SK-N-SH treated with all-trans-retinoic acid at 6 μM for 48 hours (cell line): ENCODE data around the gene DAGLA.
A peak's percentile ranks its signal among the peaks of the same experiment; 100 is the strongest.

Source experiments
- ATAC-seq: fragments of 200-7000 bp; cut with Tn5 transposase; 3 replicates; pipeline ENCODE4 v1.9.1; 2020; ENCODE audit warnings: mild to moderate bottlenecking, moderate library complexity
- ARNTL ChIP-seq: fragments of 450-650 bp; formaldehyde crosslinking; IDR thresholded peaks from 2 replicates; pipeline ENCODE4 v1.5.0; 2020; ENCODE audit warnings: low read depth, mild to moderate bottlenecking, moderate library complexity, borderline replicate concordance
- BACH2 ChIP-seq: fragments of 250-450 bp; sonication (Bioruptor Pico); IDR thresholded peaks from 2 replicates; pipeline ENCODE4 v1.9.0; 2021; ENCODE audit warnings: mild to moderate bottlenecking, borderline replicate concordance
- CREB5 ChIP-seq: fragments of 250-450 bp; sonication (Bioruptor Pico); IDR thresholded peaks from 2 replicates; pipeline ENCODE4 v1.5.1; 2020; ENCODE audit warnings: low read depth, mild to moderate bottlenecking, moderate library complexity
- CSDC2 ChIP-seq: fragments of 250-450 bp; sonication (Bioruptor Pico); IDR thresholded peaks from 2 replicates; pipeline ENCODE4 v1.5.0; 2020; ENCODE audit warnings: mild to moderate bottlenecking, moderate library complexity
- CSRNP3 ChIP-seq: fragments of 250-450 bp; sonication (Bioruptor Pico); IDR thresholded peaks from 2 replicates; pipeline ENCODE4 v1.5.1; 2021; ENCODE audit warnings: mild to moderate bottlenecking, moderate library complexity
- GLIS3 ChIP-seq: fragments of 250-450 bp; sonication (Bioruptor Pico); IDR thresholded peaks from 2 replicates; pipeline ENCODE4 v1.5.0; 2020; ENCODE audit warnings: mild to moderate bottlenecking, moderate library complexity
- OSR1 ChIP-seq: fragments of 250-450 bp; sonication (Bioruptor Pico); IDR thresholded peaks from 2 replicates; pipeline ENCODE4 v1.8.0; 2022; ENCODE audit warnings: moderate library complexity, mild to moderate bottlenecking, inconsistent platforms
- PATZ1 ChIP-seq: fragments of 250-450 bp; sonication (Bioruptor Pico); IDR thresholded peaks from 2 replicates; pipeline ENCODE4 v1.8.0; 2020; ENCODE audit warnings: mild to moderate bottlenecking, moderate library complexity, borderline replicate concordance
- POU6F1 ChIP-seq: fragments of 250-450 bp; sonication (Bioruptor Pico); IDR thresholded peaks from 2 replicates; pipeline ENCODE4 v1.8.0; 2021; ENCODE audit warnings: low read depth, mild to moderate bottlenecking, moderate library complexity, borderline replicate concordance
- PPARA ChIP-seq: fragments of 250-450 bp; sonication (Bioruptor Pico); IDR thresholded peaks from 2 replicates; pipeline ENCODE4 v1.5.0; 2020; ENCODE audit warnings: mild to moderate bottlenecking, borderline replicate concordance
- RARB ChIP-seq: fragments of 250-450 bp; sonication (Bioruptor Pico); IDR thresholded peaks from 2 replicates; pipeline ENCODE4 v1.8.0; 2021; ENCODE audit warnings: mild to moderate bottlenecking, moderate library complexity
- TCF4 ChIP-seq: fragments of 250-450 bp; sonication (Bioruptor Pico); IDR thresholded peaks from 2 replicates; pipeline ENCODE4 v1.8.0; 2021; ENCODE audit warnings: mild to moderate bottlenecking, moderate library complexity, borderline replicate concordance
- TSHZ2 ChIP-seq: fragments of 250-450 bp; sonication (Bioruptor Pico); IDR thresholded peaks from 2 replicates; pipeline ENCODE4 v1.5.0; 2020; ENCODE audit warnings: mild to moderate bottlenecking, moderate library complexity
- ZC3H10 ChIP-seq: fragments of 250-450 bp; sonication (Bioruptor Pico); IDR thresholded peaks from 2 replicates; pipeline ENCODE4 v1.5.1; 2021; ENCODE audit warnings: mild to moderate bottlenecking, moderate library complexity
- ZNF70 ChIP-seq: fragments of 450-650 bp; formaldehyde crosslinking; IDR thresholded peaks from 2 replicates; pipeline ENCODE4 v1.5.0; 2020; ENCODE audit warnings: mild to moderate bottlenecking, moderate library complexity

The DAGLA gene

GRCh38 chr11:61771195-61771894 is 91.2 kb downstream of the DAGLA start:
- ATAC-seq = no peak
- no peak for TF ChIP-seq GLIS3 (CRISPR knock-in tag)
- no peak for TF ChIP-seq POU6F1
- no peak for TF ChIP-seq ZC3H10
- no peak for TF ChIP-seq RARB
- no peak for TF ChIP-seq PPARA
- no peak for TF ChIP-seq ARNTL (CRISPR knock-in tag)

- TF ChIP-seq RARB = no peak
- TF ChIP-seq TCF4 (CRISPR knock-in tag) = no peak
- TF ChIP-seq CSDC2 (CRISPR knock-in tag) = no peak
- no peak for TF ChIP-seq PATZ1
- no peak for TF ChIP-seq POU6F1
- TF ChIP-seq TSHZ2 (CRISPR knock-in tag) = no peak
- TF ChIP-seq CSRNP3 (CRISPR knock-in tag) = no peak
- no peak for TF ChIP-seq GLIS3 (CRISPR knock-in tag)
- no peak for TF ChIP-seq ZC3H10
- no peak for TF ChIP-seq ZNF70 (CRISPR knock-in tag)
- no peak for TF ChIP-seq BACH2 (CRISPR knock-in tag)
- no peak for TF ChIP-seq OSR1 (CRISPR knock-in tag)
- no peak for TF ChIP-seq CREB5 (CRISPR knock-in tag)
- ATAC-seq = no peak
Measured at GRCh38 chr11:61771985-61772455, 91.8 kb downstream of the DAGLA start.

GRCh38 chr11:61773356-61773755 is 93.2 kb downstream of the DAGLA start:
- no peak for ATAC-seq
- TF ChIP-seq TCF4 (CRISPR knock-in tag) (peak; percentile 83), CREB5 (CRISPR knock-in tag) (no peak)
- TF ChIP-seq, all 23 proteins: peak for 1
